Measurements from ENCODE around the gene PVALEF.

The PVALEF gene

DNA sequence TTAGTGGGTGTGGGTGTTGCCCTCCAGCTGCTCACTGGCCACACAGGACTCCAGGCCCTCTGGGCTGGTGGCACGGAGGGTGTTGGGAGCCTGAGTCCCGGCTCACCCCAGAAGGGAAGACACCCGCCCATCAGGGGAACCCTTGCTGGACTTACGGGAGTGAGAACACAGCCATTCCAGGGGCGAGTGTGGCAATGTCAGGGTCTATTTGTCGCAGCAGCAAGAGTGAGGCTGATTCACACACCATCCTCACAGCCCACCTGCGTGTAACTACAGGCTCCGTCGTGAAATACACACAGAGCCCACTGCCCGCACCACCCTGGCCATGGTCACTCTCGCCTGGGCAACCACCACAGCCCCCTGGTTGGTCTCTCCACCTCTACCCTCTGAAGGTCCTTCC lies 18.5 kb downstream of the PVALEF start:
- DNase-seq (ENCODE audit: low read depth) = no peak

DNA sequence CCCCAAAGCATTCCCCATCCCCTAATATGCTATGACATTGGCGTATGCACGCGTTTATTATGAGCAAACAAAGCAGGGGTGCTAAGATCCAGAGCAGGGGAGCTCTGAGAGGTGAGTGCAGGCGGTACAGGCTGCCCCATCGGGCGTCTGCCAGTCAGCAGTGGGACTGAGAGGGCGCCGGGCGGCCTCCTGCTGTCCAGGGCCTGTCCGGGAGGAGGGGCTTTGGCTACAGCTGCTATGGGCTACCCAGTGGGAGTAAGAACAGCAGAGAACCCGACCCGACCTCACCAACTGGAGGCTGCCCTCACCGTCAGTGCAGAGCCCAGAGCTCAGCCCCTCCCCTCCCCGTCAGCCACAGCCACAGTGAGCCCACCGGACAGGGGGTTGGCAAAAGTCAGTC lies 19.2 kb downstream of the PVALEF start:
- DNase-seq (ENCODE audit: low read depth) = no peak

DNA sequence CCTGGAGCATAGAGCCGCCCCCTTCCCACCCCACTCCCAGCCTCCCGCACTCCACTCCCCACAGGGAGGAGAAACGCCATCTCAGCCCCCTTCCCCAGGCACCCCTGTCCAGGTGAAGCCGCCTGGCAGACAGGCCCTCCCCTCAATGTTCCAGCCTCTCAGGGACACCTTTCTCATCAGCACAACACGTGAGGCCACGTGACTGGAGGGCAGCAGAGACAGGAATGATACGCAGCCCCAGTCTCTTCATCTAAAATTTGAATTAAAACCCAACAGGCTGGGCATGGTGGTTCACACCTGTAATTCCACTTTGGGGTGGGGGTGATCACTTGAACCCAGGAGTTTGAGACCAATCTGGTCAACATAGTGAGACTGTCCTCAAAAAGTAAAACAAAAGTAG lies 20.9 kb downstream of the PVALEF start:
- no peak for DNase-seq (ENCODE audit: low read depth)

DNA sequence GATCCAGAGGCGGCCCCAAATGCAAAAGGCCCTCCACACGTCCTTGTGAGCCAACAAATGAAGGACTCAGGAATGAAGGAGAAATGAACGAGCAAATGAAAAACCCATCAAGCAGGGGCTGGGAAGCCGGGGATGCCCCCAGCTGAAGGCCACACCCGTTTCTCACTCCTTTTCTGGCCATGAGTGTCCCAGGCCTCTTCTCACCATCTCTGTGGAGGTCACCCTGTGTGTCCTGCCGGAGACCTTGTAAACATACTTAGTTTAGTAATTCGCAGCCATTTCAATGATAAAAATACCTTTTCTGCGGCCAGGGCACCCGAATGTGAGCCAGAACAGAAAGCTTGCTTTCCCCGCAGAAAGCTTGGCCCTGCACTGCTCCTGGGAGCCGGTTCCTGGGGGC lies 21.8 kb downstream of the PVALEF start:
- DNase-seq (ENCODE audit: low read depth) = no peak

DNA sequence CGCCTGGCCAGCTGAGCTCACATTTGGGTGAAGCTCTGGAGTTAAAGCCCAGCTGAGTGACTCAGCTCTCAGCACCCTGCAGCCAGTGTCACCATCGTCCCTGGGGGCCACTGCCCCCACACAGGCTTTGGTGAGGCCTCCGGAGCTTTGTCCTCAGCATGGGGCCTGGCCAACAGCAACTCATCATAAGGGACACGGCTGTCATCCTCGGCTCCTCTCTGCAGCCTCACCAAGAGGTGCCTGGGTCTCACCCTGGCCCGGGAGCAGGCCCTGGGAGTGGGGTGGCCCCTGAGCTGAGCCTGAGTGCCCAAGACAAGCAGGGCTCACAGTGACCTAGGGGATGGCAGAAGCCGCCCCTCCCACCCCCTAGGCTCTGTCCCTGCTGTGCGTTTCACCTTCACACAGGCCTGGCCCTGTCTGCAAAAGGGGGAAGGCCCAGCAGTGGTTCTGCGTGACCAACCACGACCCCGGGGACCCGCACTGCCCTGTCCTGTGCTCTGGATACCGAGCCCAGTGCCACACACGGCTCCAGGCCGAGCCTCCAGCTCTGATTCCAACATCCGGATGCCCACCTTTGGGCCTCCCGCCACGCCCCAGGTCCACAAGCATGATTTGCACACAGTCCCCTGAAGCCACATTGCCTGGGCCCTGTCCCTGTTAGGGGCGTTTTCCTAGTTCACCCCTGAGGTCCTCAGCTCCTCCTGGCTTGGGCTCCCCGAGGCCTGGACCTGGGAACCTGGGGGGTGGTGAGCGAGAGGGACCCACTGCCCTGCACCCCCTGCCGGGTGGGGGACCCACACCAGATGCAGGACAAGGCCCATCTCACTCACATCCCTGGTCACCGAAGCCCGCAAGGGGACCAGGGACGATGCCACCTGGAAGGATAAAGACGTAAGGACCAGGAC lies 22.5 kb downstream of the PVALEF start:
- no peak for DNase-seq (ENCODE audit: low read depth)

DNA sequence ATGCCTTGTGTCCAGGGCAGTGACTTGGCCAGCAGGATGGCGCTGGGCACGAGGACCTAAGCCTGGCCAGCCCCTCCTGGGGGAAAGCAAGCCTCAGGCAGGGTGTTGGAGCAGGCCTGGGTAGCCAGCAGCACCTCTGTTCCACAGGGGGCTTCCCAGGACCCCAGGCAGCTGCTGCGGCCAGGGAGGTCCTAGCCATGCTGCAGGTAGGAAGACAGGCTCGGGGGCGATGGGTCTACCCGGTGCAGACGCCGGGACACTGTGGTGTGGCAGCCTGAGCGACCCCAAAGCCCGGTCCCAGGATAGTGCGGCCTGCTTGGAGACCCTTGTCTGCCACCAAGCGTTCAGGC lies 23.2 kb downstream of the PVALEF start:
- no peak for DNase-seq (ENCODE audit: low read depth)

DNA sequence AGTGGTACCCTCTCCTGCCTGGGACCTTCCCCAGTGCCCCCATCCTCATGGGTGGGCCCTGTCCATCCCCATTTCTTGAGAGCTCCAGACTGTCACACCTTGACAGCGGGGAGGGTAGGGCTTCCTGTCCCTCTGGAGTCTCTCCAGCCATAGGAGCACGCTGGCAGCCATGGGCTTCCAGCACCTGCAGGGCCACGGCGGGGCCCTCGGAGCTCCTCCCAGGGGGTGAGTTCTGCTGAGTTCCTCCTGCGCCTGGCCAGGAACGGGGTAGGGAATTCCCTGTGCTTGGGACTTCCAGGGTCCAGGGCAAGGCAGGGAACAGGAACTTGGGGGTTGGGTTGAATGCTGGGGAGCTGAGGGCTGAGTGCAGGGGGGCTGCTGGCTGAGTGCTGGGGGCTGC lies 23.7 kb downstream of the PVALEF start:
- no peak for DNase-seq (ENCODE audit: low read depth)

DNA sequence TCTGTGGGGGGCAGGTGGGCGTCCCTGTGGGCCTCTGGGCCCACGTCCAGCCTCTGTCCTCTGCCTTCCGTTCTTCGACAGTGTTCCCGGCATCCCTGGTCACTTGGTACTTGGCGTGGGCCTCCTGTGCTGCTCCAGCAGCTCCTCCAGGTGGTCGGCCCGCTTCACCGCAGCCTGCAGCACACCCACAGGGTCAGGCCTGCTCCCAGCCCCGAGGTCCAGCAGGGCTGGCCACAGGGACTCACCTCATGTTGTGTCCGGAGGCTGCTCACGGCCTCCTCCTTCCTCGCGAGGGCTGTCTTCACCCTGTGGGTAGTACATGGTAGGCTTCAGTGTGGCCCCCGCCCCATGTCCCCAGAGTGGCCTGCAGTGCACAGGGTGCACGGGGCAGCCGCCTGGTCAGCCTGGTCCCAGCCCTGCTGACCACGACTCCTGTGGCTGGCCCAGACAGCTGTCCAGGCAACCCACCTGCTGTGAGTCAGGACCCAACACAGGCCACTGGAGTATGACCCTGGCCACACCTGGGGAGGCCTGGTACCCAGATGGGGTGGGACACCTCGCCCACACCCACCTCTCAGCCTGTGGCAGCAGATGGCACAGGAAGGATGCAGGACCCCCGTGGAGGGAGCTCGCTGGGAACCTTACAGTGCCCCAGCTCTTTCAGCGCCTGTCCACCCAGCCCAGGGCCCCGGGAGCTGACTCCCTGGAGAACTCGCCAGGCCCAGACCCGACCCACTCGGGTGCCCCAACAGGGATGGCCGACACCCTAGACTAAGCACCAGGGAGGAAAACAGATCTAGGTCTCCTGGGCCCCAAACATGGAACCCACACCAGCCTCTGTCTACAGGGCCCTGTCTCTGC lies 24.6 kb downstream of the PVALEF start:
- DNase-seq (ENCODE audit: low read depth) = no peak

- no peak for DNase-seq (ENCODE audit: low read depth)
Measured at GRCh38 chr17:81190591-81190990, 25.3 kb downstream of the PVALEF start.

DNA sequence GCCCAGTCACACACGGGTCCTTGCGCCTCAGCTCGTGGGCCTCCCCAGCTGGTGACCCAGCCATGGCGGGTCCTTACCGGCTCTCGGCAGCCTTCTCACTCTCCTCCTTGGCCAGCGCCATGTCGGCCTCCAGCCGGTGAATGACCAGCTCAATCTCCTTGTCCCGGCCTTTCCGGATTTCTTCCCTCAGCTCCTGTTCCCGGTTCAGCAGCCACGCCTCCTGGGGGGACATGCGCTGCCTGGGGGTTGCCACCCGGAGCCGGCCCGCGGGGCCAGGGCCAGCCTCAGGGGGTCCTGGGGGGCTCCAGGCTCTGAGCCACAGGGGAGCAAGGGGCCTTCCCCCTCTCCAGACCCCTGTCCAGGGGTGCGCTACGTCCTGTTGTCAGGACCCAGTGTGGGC lies 25.8 kb downstream of the PVALEF start:
- DNase-seq (ENCODE audit: low read depth) = no peak

DNA sequence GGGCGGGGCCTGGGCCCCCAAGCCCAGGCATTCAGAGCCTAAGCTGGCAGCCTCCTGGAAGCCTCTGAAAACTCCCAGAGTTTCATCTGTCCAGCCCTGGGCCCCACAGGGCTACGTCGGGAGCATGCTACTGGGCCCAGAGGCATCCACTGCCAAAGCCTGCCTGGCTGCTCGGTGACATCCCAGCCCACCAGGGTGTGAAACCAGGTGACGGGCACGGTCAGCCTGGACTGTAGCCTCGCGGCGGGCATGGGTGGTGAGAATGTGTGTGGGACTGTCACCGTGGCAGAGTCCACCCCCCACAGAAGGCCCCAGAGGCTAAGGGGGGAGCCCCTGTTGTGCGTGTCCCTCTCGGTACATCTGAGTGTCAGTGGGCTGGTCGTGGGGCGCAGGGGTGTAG lies 26.3 kb downstream of the PVALEF start:
- no peak for DNase-seq (ENCODE audit: low read depth)

DNA sequence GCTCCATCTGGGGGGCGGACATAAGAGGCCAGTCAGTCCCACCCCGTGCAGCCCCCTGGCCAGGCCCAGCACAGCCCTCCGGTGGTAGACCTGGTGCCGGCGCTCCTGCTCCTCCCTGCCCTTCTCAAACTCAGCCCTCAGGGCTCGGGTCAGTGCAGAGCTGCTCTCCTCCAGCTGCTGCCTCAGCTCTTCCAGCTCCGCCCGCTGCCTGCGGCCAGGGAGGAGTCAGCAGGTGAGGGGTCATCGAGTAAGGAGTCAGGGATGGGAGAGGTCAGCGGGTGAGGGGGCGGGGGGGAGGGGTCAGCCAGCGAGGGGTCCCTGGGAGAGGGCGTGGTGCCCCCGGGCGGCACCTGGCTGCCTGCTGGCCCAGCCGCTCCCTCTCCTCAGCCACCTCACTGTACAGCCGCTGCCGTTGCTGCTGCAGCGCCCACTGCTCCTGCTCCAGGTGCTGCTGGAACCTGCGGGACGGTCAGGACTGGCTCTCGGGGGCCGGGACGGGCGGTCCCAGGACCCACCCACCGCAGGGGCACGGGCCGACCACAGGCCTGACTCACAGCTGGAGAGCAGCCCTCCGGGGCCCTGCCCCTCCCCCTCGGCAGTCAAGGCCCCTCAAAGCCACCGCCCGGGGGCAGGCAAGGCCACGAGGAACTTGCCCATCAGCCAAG lies 27.2 kb downstream of the PVALEF start:
- DNase-seq (ENCODE audit: low read depth) = no peak

- DNase-seq (ENCODE audit: low read depth) = no peak
Measured at GRCh38 chr17:81193051-81193410, 27.7 kb downstream of the PVALEF start.

DNA sequence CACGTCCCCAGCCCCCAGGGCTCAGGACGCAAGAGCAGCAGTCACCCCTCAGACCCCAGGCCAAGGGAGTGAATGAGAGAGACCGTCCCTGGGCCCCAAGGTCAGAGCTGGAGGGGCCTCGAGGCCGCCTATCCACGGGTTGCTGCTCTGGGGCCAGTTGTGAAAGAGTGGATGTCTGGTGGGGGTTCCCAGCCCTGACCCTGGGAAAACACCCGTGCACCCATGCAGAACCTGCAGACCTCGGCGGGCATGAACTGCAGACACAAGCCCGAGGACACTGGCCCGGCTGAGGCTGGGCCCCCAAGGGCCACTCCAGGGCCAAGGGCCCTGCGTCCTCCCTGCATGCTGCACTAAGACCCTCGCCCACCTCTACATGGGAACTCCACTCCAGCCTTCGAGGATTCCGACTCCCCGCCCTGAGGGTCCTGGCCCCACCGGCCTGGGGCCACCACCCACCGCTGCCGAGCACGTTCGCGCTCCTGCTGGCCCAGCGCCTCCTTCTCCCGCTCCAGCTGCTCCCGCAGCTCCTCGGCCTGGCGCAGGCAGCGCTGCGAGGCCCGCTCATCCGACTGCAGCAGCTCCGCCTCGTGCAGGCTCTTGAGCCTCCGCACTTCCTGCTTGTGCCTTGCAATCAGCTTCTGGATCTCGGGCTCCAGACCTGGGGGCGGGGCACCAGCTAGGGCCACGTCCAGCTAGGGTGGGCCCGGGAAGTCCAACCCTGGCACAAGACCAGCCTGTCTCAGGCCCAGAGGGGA lies 28.3 kb downstream of the PVALEF start:
- DNase-seq (ENCODE audit: low read depth) = no peak

GRCh38 chr17:81194225-81194760 lies 29.0 kb downstream of the PVALEF start:
- no peak for DNase-seq (ENCODE audit: low read depth)

DNA sequence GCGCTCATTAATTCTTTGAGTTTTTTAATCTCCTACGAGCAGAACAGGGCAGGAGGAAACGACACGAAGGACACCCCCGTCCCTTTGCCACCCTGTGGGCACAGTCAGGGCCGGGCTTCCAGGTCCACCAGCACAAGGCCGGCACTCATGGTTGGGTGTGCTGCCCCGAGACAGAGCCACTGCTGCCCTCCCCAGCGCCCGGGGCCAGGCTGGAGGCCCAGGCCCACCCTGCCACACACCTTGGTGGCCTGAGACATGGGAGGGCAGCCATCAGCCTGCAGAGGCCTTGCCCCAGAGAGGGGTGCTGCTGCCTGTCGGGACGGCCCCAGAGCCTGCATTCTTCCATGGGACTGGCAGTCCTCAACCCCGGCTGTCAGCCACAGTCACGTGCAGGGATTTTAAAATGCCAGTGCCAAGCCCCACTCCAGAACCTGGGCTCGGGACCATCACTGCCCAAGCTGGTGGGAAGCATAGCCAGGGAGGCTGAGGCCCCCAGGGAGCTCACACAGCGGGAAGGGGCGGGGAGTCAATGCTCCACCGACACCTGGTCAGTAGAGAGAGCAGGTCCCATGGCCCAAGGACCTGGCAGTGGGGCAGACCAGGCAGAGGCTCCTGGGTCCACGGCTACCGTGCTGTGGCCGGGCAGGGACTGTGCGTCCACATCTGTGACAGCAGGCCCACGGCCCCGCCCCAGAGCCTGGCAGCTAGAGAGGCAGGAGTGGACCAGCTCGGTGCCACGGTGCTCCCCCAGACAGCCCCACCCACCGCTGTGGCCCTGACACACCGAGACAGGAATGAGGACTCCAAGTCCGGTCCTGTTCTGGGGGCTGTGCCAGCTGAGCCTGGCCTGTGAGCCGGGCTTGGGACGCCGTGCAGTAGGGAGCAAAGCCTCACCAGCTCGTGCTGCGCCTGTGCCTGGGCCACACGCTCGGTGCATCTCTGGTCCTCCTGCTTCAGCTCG lies 29.9 kb downstream of the PVALEF start:
- DNase-seq (ENCODE audit: low read depth) = no peak

DNA sequence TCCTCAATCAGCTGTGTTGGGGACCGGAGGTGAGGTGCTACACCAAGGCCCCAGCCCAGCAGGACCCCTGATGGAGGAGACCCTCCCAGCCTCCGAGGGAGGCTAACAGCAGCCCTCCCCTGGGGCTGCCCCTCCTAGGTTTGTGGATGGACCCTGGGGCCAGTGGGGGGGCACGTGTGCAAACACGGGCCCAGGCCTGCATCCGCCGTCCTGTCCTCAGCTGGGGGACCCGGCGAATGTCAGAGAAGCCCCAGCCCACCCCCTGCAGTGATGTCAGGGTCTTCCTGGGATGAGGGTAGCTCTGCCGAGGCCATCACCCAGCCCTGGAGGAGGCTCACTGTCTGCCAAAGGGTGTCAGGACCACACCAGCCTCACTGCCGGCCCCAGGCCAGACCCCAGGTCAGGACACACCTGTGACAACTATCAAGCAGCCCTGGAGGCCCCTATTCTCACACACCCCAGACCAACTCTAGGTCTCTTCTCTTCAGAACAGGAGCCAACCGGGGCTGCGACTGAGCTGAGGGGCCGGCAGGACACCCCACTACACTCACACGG lies 30.7 kb downstream of the PVALEF start:
- no peak for DNase-seq (ENCODE audit: low read depth)

GRCh38 chr17:81196505-81197408 lies 31.4 kb downstream of the PVALEF start:
- DNase-seq (ENCODE audit: low read depth) = no peak

- no peak for DNase-seq (ENCODE audit: low read depth)
Measured at GRCh38 chr17:81197409-81197795, 32.1 kb downstream of the PVALEF start.
